CD4-positive, alpha-beta T cell treated with Interleukin-17A for 1 hour (primary cell): Measurements from ENCODE around the gene PDGFA.

Experiments
- DNase-seq: peaks from one replicate; pipeline ENCODE4 v3.0.0-alpha.2; 2020

PDGFA gene

GRCh38 chr7:500521-501420 is 18.9 kb downstream of the PDGFA start:
- DNase-seq: no peak

- DNase-seq: no peak
Measured at GRCh38 chr7:499853-500485, 19.7 kb downstream of the PDGFA start.

- no peak for DNase-seq
Measured at GRCh38 chr7:498678-499641, 20.7 kb downstream of the PDGFA start.

GRCh38 chr7:497946-498655 is 21.5 kb downstream of the PDGFA start:
- no peak for DNase-seq

GRCh38 chr7:497346-497745 is 22.3 kb downstream of the PDGFA start:
- no peak for DNase-seq

- DNase-seq: no peak
Measured at GRCh38 chr7:496528-497295, 22.9 kb downstream of the PDGFA start.

GRCh38 chr7:495761-496321 is 23.8 kb downstream of the PDGFA start:
- DNase-seq: no peak

GRCh38 chr7:495326-495725 is 24.3 kb downstream of the PDGFA start:
- DNase-seq: no peak

GRCh38 chr7:494906-495305 is 24.7 kb downstream of the PDGFA start:
- no peak for DNase-seq

GRCh38 chr7:494259-494687 is 25.4 kb downstream of the PDGFA start:
- DNase-seq: no peak

- no peak for DNase-seq
Measured at GRCh38 chr7:493661-494251, 25.9 kb downstream of the PDGFA start.

- DNase-seq: no peak
Measured at GRCh38 chr7:492714-493065, 27.0 kb downstream of the PDGFA start.

GRCh38 chr7:491958-492713 is 27.5 kb downstream of the PDGFA start:
- DNase-seq: no peak

- DNase-seq: no peak
Measured at GRCh38 chr7:491292-491957, 28.2 kb downstream of the PDGFA start.

- DNase-seq: no peak
Measured at GRCh38 chr7:490461-491291, 29.0 kb downstream of the PDGFA start.

GRCh38 chr7:489876-490275 is 29.8 kb downstream of the PDGFA start:
- DNase-seq: no peak

- no peak for DNase-seq
Measured at GRCh38 chr7:486216-486743, 33.4 kb downstream of the PDGFA start.
